RWPE1 (cell line): Measurements from ENCODE around the gene COX8C.
A peak's percentile ranks its signal among the peaks of the same experiment; 100 is the strongest.

ENCODE experiments used
- CTCF ChIA-PET: fragments of 350-600 bp; sonication (Branson Sonifier 250); formaldehyde crosslinking; extraction: SDS; loops from one replicate; lab custom pipeline; 2021; lab: Yijun Ruan, JAX
- POLR2A ChIA-PET: fragments of 400-600 bp; formaldehyde crosslinking; extraction: SDS; loops from one replicate; lab custom pipeline; 2020; ENCODE audit warnings: antibody characterized with exemption; ENCODE audit not compliant: low non-redundant PET; lab: Yijun Ruan, JAX
- DNase-seq: peaks from one replicate; pipeline ENCODE4 v3.0.0; 2012; ENCODE audit warnings: low spot score
- H3K27ac ChIP-seq: fragments of 450-650 bp; 2 replicates; pipeline ENCODE4 v1.5.1; 2017
- TF ChIP-seq, protein P1 (sequence below): fragments of 450-650 bp; conservative IDR thresholded peaks from 2 replicates; pipeline ENCODE4 v1.5.1; 2017; ENCODE audit warnings: low read depth, mild to moderate bottlenecking

The COX8C gene

DNA sequence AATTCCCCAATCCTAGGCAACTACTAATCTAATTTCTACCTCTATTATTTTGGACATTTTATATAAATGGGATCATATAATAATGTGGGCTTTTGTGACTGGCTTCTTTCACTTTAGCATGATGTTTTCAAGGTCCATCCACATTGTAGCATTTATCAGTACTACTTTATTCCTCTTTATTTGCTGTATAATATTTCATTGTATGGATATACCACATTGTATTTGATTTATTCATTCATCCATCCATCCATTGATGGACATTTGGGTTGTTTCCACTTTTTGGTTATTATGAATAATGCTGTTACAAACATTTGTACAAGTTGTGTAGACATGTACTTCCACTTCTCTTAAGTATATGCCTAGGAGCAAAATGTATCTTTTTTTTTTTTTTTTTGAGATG lies 31.4 kb upstream of the COX8C start:
- DNase-seq, result no peak
- H3K27ac ChIP-seq, result no peak overlapping the region
- POLR2A ChIA-PET, result no interaction called here
- CTCF ChIA-PET, result no interaction called here
- TF ChIP-seq, protein P1, sequence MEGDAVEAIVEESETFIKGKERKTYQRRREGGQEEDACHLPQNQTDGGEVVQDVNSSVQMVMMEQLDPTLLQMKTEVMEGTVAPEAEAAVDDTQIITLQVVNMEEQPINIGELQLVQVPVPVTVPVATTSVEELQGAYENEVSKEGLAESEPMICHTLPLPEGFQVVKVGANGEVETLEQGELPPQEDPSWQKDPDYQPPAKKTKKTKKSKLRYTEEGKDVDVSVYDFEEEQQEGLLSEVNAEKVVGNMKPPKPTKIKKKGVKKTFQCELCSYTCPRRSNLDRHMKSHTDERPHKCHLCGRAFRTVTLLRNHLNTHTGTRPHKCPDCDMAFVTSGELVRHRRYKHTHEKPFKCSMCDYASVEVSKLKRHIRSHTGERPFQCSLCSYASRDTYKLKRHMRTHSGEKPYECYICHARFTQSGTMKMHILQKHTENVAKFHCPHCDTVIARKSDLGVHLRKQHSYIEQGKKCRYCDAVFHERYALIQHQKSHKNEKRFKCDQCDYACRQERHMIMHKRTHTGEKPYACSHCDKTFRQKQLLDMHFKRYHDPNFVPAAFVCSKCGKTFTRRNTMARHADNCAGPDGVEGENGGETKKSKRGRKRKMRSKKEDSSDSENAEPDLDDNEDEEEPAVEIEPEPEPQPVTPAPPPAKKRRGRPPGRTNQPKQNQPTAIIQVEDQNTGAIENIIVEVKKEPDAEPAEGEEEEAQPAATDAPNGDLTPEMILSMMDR, result no peak

DNA sequence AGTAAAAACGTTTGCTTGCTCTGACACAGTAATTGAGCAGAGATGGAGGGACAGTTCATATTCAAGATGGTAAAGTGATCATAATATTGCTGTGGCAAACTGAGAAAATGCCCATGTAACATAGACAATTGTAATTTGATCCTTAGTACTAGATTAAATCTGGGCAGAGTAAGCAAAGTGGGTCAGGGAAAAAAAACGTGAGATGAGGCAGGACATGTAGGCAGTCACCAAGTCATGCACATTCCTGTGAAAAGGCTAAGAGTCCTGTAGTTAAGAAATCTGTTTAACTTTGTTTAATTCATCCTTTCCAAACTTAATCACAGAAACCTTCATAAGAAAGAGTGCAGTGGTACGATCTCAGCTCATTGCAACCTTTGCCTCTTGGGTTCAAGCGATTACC lies 30.3 kb upstream of the COX8C start:
- POLR2A ChIA-PET, result no interaction called here
- CTCF ChIA-PET, result interaction anchor here (0.6 kb wide), 1 partner anchor 39 kb away, joined by 3 read pairs; no protein-coding TSS in a partner anchor
- no peak overlapping the region for H3K27ac ChIP-seq
- TF ChIP-seq, protein P1, result no peak
- no peak for DNase-seq

DNA sequence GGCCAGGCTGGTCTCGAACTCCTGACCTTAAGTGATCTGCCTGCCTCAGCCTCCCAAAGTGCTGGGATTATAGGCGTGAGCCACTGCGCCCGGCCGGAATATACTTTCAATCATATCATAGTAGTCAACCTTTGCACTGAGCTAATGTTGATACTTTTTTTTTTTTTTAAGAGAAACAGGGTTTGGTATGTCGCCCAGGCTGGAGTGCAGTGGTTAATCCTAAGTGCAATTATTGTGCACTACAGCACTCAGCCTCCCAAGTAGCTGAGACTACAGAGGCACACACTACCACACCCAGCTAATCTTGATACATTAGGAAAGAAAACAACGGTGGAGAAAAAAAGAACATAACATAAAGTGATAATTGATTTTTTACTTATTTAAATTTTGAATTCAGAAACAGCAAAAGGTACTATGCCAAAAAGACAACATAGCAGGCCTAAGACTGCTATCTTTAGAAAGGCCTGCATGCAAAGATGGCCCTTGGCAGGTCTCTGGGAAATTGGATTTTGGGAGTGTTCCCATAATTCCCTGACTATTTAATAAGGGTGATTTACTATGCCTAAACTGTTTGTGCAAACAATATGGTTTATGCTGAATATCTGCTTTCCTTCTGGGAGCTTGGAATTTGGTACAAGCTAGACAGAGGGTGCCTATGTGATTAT lies 29.6 kb upstream of the COX8C start:
- POLR2A ChIA-PET, result no interaction called here
- H3K27ac ChIP-seq, result no peak overlapping the region

DNA sequence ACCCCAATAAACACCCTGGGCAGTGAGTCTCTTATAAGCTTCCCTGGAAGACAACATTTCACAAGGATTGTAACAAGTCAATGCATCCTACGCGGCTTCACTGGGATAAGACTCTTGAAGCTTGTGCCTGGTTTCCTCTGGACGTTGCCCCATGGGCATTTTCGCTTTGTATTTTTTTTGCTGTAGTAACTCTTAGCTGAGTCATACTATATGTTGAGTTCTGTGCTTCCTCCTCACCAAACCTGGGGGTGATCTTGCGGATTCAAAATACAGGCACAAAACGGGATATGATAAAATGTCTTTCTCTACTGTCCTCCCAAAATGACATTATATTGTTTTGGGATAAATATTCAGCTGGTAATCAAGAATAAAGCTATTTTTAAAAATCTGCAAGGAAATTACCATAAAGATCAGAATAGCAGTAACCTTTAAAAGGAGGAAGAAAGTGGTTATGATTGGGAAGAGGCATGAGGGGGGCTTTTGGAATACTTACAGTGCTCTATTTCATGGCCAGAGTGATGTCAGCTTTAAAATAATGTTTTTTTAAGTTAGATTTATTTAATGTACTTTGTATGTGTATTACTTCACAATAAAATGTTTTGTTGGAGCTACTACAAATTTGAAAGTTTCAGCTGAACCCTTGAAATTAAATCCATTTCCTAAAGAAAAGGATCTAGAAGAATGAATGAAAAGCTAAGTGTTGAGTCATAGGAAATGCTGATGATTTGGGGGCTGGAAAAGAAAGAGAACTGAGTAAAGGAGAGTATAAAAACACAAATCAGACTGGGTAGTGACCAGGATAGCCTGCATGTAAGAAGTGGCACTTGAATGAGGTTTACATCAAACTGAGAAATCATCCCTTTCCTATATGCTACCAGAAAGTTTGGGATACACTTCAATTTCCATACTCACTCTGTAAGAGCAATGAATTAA lies 28.8 kb upstream of the COX8C start:
- TF ChIP-seq, protein P1, result no peak
- ChIA-PET POLR2A (no interaction called here), CTCF (interaction anchor here (0.7 kb wide), 1 partner anchor 203 kb away, joined by 3 read pairs; the partner anchor contains the start of gene ITPK1)
- DNase-seq, result peak; percentile 61
- no peak overlapping the region for H3K27ac ChIP-seq

More for the DNA sequence above, 29.6 kb upstream of the COX8C start:
- CTCF ChIA-PET, result interaction anchor here (0.6 kb wide), 1 partner anchor 40 kb away, joined by 3 read pairs; no protein-coding TSS in a partner anchor
- DNase-seq, result no peak
- TF ChIP-seq, protein P1, result no peak

DNA sequence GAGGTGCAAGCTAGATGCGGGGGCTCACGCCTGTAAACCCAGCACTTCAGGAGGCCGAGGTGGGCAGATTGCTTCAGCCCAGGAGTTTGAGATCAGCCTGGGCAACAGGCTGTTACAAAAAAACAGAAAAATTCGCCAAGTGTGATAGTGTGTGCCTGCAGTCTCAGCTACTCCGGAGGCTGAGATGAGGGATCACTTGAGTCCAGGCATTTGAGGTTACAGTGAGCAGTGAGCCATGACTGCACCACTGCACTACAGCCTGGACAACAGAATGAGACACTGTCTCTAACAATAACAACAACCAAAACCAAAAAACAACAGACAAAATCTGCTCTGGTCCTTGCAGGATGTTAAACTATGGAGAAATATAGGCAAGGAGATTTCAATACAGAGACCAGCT lies 28.1 kb upstream of the COX8C start:
- no peak overlapping the region for H3K27ac ChIP-seq
- TF ChIP-seq, protein P1, result no peak
- no peak for DNase-seq
- ChIA-PET POLR2A (no interaction called here), CTCF (interaction anchor here (0.5 kb wide), 1 partner anchor 66 kb away, joined by 3 read pairs; no protein-coding TSS in a partner anchor)

DNA sequence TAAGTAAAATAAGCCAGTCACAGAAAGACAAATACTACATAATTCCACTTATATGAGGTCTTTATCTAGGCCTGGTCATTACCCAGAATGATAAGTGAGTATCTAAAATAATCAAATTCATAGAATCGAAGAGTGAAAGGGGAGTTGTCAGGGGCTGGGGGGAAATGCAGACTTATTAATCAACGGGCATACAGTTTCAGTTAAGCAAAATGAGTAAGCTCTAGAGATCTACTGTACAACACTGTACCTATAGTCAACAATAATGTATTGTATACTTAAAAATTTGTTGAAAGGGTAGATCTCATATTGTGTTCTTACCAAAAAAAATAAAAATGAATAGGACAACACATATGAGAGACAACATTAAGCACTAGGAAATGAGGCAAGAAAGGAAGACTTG lies 27.5 kb upstream of the COX8C start:
- DNase-seq, result no peak
- TF ChIP-seq, protein P1, result no peak
- H3K27ac ChIP-seq, result no peak overlapping the region
- POLR2A ChIA-PET, result no interaction called here
- CTCF ChIA-PET, result interaction anchor here (0.5 to 0.6 kb wide), 2 partner anchors 66 to 574 kb away, joined by 3 read pairs; no protein-coding TSS in a partner anchor
